ENCODE measurements around the gene AP3M1.

- TF ChIP-seq CTCF (conservative IDR thresholded peaks at IDR 0.05; ENCODE audit: low read depth, low read length) (no peak), EZH2 (IDR thresholded peaks at IDR 0.05; ENCODE audit: borderline replicate concordance, low read depth, low read length, poor library complexity, severe bottlenecking) (no peak)
Observed at GRCh38 chr10:74118804-74119203, 31.8 kb downstream of the AP3M1 start.

Data from A673 (cell line).